GM12878 (cell line): Measurements from ENCODE around the gene APCDD1. TPM values are rescaled to one million over a fixed set of nuclear protein-coding genes. Genes with fewer than 3 reads are reported as not detected.

Experiments used
- ATAC-seq: fragments of 200-7000 bp; cut with Tn5 transposase; 3 replicates; pipeline ENCODE4 v1.9.1; 2020; ENCODE audit warnings: mild to moderate bottlenecking, moderate library complexity
- BruUV-seq: library from RNA; stranded (reverse); fragments of 400-500 nt; replicated peaks from 2 replicates; lab custom pipeline; 2021; lab: Mats Ljungman, UMichigan
- CTCF ChIA-PET: fragments of 300-600 bp; sonication (Branson Sonifier 250); formaldehyde crosslinking; extraction: SDS; loops from one replicate; lab custom pipeline; 2021; ENCODE audit warnings: inconsistent platforms; lab: Yijun Ruan, JAX
- POLR2A ChIA-PET: fragments of 350-600 bp; formaldehyde crosslinking; extraction: SDS; loops from one replicate; lab custom pipeline; 2021; ENCODE audit warnings: inconsistent platforms; lab: Charles Lee
- RAD21 ChIA-PET: fragments of 300-600 bp; sonication (Branson Sonifier 250); formaldehyde crosslinking; loops from one replicate; lab custom pipeline; 2023; ENCODE audit warnings: antibody characterized with exemption; ENCODE audit not compliant: unreplicated experiment; lab: Charles Lee
- SMC1A ChIA-PET: fragments of 300-600 bp; sonication (Branson Sonifier 250); formaldehyde crosslinking; loops from one replicate; lab custom pipeline; 2023; ENCODE audit not compliant: unreplicated experiment, uncharacterized antibody; lab: Charles Lee
- DNase-seq: peaks from one replicate; pipeline ENCODE4 v3.0.0-alpha.2; 2011; ENCODE audit warnings: low read depth, low spot score
- FAIRE-seq: peaks from 3 replicates; lab custom pipeline; 2011; peaks lifted over from hg19 to GRCh38; lab: Jason Lieb, UNC
- H2AFZ ChIP-seq: 2 replicates; pipeline ENCODE4 v1.6.0; 2011; ENCODE audit warnings: low read depth, low read length, control low read depth; ENCODE audit not compliant: control insufficient read depth
- H3K27ac ChIP-seq: 2 replicates; pipeline ENCODE4 v1.5.1; 2011; ENCODE audit warnings: control low read depth; ENCODE audit not compliant: control insufficient read depth, insufficient read depth
- H3K27me3 ChIP-seq, 2 experiments: replicated peaks in 1 of 2; 2 replicates each; pipeline versions ENCODE4 v1.6.0 to v1.6.1; 2011; ENCODE audit warnings: low read length in 1 of 2; ENCODE audit not compliant: control insufficient read depth in 2 of 2, insufficient read depth in 2 of 2
- H3K36me3 ChIP-seq, 2 experiments: 2 replicates each; pipeline ENCODE4 v1.5.1; 2011; ENCODE audit warnings: low read length in 1 of 2; ENCODE audit not compliant: control insufficient read depth in 2 of 2, insufficient read depth in 2 of 2
- H3K4me1 ChIP-seq: 2 replicates; pipeline ENCODE4 v1.6.1; 2011; ENCODE audit warnings: mild to moderate bottlenecking, low read length, moderate library complexity, mixed read lengths; ENCODE audit not compliant: control insufficient read depth, insufficient read depth
- H3K4me2 ChIP-seq: 2 replicates; pipeline ENCODE4 v1.6.0; 2011; ENCODE audit warnings: control low read depth; ENCODE audit not compliant: control insufficient read depth, insufficient read depth
- H3K4me3 ChIP-seq: fragments of 200-600 bp; sonication (generic); 2 replicates; pipeline ENCODE4 v1.5.1; 2016
- H3K79me2 ChIP-seq: 2 replicates; pipeline ENCODE4 v1.6.0; 2011; ENCODE audit warnings: low read length; ENCODE audit not compliant: control insufficient read depth, insufficient read depth
- H3K9ac ChIP-seq: 2 replicates; pipeline ENCODE4 v1.8.0; 2011; ENCODE audit warnings: low read length, control low read depth, mixed read lengths; ENCODE audit not compliant: control insufficient read depth, insufficient read depth
- H3K9me3 ChIP-seq: replicated peaks from 3 replicates; pipeline ENCODE4 v1.5.1; 2011; ENCODE audit warnings: mild to moderate bottlenecking, low read length; ENCODE audit not compliant: control insufficient read depth, insufficient read depth
- H4K20me1 ChIP-seq: 2 replicates; pipeline ENCODE4 v1.6.0; 2011; ENCODE audit not compliant: control insufficient read depth, insufficient read depth
- BCLAF1 ChIP-seq: fragments of 450-650 bp; IDR thresholded peaks from 2 replicates; pipeline ENCODE4 v1.6.1; 2017; ENCODE audit warnings: antibody characterized with exemption, mild to moderate bottlenecking, moderate library complexity
- E2F8 ChIP-seq: fragments of 450-650 bp; IDR thresholded peaks from 2 replicates; pipeline ENCODE4 v1.6.1; 2018; ENCODE audit warnings: mild to moderate bottlenecking, low read depth, moderate library complexity; ENCODE audit not compliant: partially characterized antibody
- ETV6 ChIP-seq, 2 experiments: fragments of 450-650 bp in 1 of 2; IDR thresholded peaks in 1 of 2; conservative IDR thresholded peaks in 1 of 2; 2 replicates each; pipeline ENCODE4 v1.6.1; 2014; ENCODE audit warnings: antibody characterized with exemption in 1 of 2, borderline replicate concordance in 1 of 2, low read depth in 1 of 2, mild to moderate bottlenecking in 1 of 2, moderate library complexity in 1 of 2
- IKZF1 ChIP-seq: fragments of 450-650 bp; conservative IDR thresholded peaks from 2 replicates; pipeline ENCODE4 v1.6.1; 2017; ENCODE audit warnings: antibody characterized with exemption, mild to moderate bottlenecking
- JUNB ChIP-seq: IDR thresholded peaks from 2 replicates; pipeline ENCODE4 v1.6.1; 2016; ENCODE audit warnings: antibody characterized with exemption, mild to moderate bottlenecking
- NFIC ChIP-seq: IDR thresholded peaks from 2 replicates; pipeline ENCODE4 v1.6.1; 2012; ENCODE audit warnings: low read depth, mild to moderate bottlenecking, inconsistent platforms, low read length, moderate library complexity
- POLR2AphosphoS5 ChIP-seq: IDR thresholded peaks from 2 replicates; pipeline ENCODE4 v1.6.1; 2011; ENCODE audit warnings: mild to moderate bottlenecking, low read length, inconsistent platforms
- RB1 ChIP-seq: fragments of 450-650 bp; formaldehyde crosslinking; IDR thresholded peaks from 2 replicates; pipeline ENCODE4 v1.6.1; 2017; ENCODE audit warnings: mild to moderate bottlenecking, borderline replicate concordance
- SIN3A ChIP-seq: IDR thresholded peaks from 2 replicates; pipeline ENCODE4 v1.6.1; 2012; ENCODE audit warnings: low read depth, low read length, improper control_type of control experiment
- YY1 ChIP-seq: IDR thresholded peaks from 2 replicates; pipeline ENCODE4 v1.6.1; 2011; ENCODE audit warnings: low read depth, mild to moderate bottlenecking, low read length
- WGBS: methylation state at CpG from one replicate; pipeline ENCODE4 v1.1.6; 2016; ENCODE audit warnings: low lambda C conversion rate; ENCODE audit not compliant: insufficient replicate concordance, insufficient coverage; ENCODE audit errors: missing lambda C conversion rate; 5-methylcytosine and 5-hydroxymethylcytosine counted together
- in situ Hi-C: fragments of 300-500 bp; cut with MboI; formaldehyde crosslinking; loops from 9 replicates; pipeline ENCODE4 v1.14.3; 2018; ENCODE audit warnings: mixed read lengths
- intact Hi-C: fragments of 100-400 bp; cut with micrococcal nuclease; formaldehyde crosslinking; loops from one replicate; pipeline ENCODE4 v1.14.2; 2022; ENCODE audit not compliant: unreplicated experiment
- polyA plus RNA-seq, 11 experiments: library from polyadenylated mRNA; depleted of rRNA in 4 of 11; unstranded in 6 of 11; stranded (reverse) in 5 of 11; fragments of >200 nt; fragmentation: Nextera tagmentation in 4 of 11; fragmentation: Illumina TruSeq in 1 of 11; extraction: Ambion mirVana in 4 of 11; extraction: Trizol in 1 of 11; gene quantifications; 1 replicate in 1 of 11; 2 replicates in 10 of 11; pipeline versions ENCODE4 v1.2.1 to v1.2.3, GENCODE V29; 2011 to 2016; ENCODE audit warnings: inconsistent platforms in 2 of 11, missing spikeins in 2 of 11, low read depth in 1 of 11
- total RNA-seq, 4 experiments: library from RNA; depleted of rRNA in 3 of 4; stranded (reverse); fragments of >200 nt in 3 of 4; fragmentation: Illumina TruSeq in 1 of 4; extraction: Trizol in 1 of 4; gene quantifications; 2 replicates each; pipeline versions ENCODE4 v1.2.1 to v1.2.3, GENCODE V29; 2013 to 2021
- TF ChIP-seq, protein P1 (sequence below): fragments of 150-350 bp; IDR thresholded peaks from 2 replicates; pipeline ENCODE4 v1.6.1; 2016; ENCODE audit warnings: low read depth, low read length
- TF ChIP-seq, protein P2 (sequence below): IDR thresholded peaks from 2 replicates; pipeline ENCODE4 v1.6.1; 2011; ENCODE audit warnings: low read depth, mild to moderate bottlenecking, low read length, moderate library complexity, borderline replicate concordance; ENCODE audit errors: extremely low read depth

The APCDD1 gene
- total and polyA plus RNA-seq, 10 of the 15 experiments (the other 5 are each of a cell fraction or from before 2014, with no cell fraction given): not detected

- ATAC-seq: no peak
- no TSS peak for BruUV-seq
- no peak for FAIRE-seq
- RAD21 ChIA-PET: interaction anchor here (0.7 to 3.0 kb wide), 3 partner anchors 12 to 90 kb away, joined by 3 to 13 read pairs (median 11); no protein-coding TSS in a partner anchor
- no peak for DNase-seq
- intact Hi-C loops: loop anchor here (10.0 kb wide), 1 partner anchor 87 kb away; no protein-coding TSS in a partner anchor
- Histone ChIP-seq H3K27me3 (no peaks in the 10 kb centered on the region; a peak in 2 of 4 replicates), H3K9me3 (no peaks in the 10 kb centered on the region), H2AFZ (no peak overlapping the region), H4K20me1 (no peaks in the 10 kb centered on the region), H3K9ac (no peak overlapping the region), H3K4me1 (peaks cover 22% of the 10 kb centered on the region), H3K27ac (no peak overlapping the region; the same call in 1 of the 2 replicates), H3K36me3 (no peaks in the 10 kb centered on the region), H3K4me2 (no peak overlapping the region), H3K79me2 (no peaks in the 10 kb centered on the region), H3K4me3 (no peak overlapping the region)
- CTCF ChIA-PET: interaction anchor here (1.0 to 4.6 kb wide), 9 partner anchors 9 to 673 kb away, joined by 3 to 18 read pairs (median 5); partner anchors contain the start of gene NAPG
- in situ Hi-C loops: no loop called here
- WGBS: 60% methylated on average over 9 of the region's 9 CpGs
- SMC1A ChIA-PET: interaction anchor here (1.4 to 8.1 kb wide), 4 partner anchors 12 to 43 kb away, joined by 5 to 67 read pairs (median 14); partner anchors contain the start of gene NAPG
- POLR2A ChIA-PET: interaction anchor here (0.6 kb wide), 3 partner anchors 16 to 38 kb away, joined by 6 to 9 read pairs (median 6); no protein-coding TSS in a partner anchor
- no peak for TF ChIP-seq IKZF1
- no peak for TF ChIP-seq BCLAF1
- TF ChIP-seq NFIC: no peak
- no peak for TF ChIP-seq E2F8
- TF ChIP-seq, protein P1, sequence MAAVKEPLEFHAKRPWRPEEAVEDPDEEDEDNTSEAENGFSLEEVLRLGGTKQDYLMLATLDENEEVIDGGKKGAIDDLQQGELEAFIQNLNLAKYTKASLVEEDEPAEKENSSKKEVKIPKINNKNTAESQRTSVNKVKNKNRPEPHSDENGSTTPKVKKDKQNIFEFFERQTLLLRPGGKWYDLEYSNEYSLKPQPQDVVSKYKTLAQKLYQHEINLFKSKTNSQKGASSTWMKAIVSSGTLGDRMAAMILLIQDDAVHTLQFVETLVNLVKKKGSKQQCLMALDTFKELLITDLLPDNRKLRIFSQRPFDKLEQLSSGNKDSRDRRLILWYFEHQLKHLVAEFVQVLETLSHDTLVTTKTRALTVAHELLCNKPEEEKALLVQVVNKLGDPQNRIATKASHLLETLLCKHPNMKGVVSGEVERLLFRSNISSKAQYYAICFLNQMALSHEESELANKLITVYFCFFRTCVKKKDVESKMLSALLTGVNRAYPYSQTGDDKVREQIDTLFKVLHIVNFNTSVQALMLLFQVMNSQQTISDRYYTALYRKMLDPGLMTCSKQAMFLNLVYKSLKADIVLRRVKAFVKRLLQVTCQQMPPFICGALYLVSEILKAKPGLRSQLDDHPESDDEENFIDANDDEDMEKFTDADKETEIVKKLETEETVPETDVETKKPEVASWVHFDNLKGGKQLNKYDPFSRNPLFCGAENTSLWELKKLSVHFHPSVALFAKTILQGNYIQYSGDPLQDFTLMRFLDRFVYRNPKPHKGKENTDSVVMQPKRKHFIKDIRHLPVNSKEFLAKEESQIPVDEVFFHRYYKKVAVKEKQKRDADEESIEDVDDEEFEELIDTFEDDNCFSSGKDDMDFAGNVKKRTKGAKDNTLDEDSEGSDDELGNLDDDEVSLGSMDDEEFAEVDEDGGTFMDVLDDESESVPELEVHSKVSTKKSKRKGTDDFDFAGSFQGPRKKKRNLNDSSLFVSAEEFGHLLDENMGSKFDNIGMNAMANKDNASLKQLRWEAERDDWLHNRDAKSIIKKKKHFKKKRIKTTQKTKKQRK: no peak
- TF ChIP-seq SIN3A: no peak
- TF ChIP-seq ETV6 (conservative IDR thresholded peaks at IDR 0.05 in 1 of 2, IDR thresholded peaks at IDR 0.05 in 1 of 2; ENCODE audit: borderline replicate concordance in 1 of 2, low read depth in 1 of 2): no peak
- TF ChIP-seq, protein P2, sequence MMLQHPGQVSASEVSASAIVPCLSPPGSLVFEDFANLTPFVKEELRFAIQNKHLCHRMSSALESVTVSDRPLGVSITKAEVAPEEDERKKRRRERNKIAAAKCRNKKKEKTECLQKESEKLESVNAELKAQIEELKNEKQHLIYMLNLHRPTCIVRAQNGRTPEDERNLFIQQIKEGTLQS: no peak
- TF ChIP-seq POLR2AphosphoS5: no peak
- no peak for TF ChIP-seq JUNB
- TF ChIP-seq RB1: no peak
- TF ChIP-seq YY1: no peak
Observed at GRCh38 chr18:10481831-10482230, 27.4 kb downstream of the APCDD1 start.
